Muscle of leg (tissue), 11 donors: ENCODE measurements around the gene LDOC1. TPM values are rescaled to one million over a fixed set of nuclear protein-coding genes. Genes with fewer than 3 reads are reported as not detected.
"Not testable (repeated sequence)": the region's sequence is repeated elsewhere in the genome, so short reads cannot be mapped to it uniquely, and the experiment has no call there.

Source experiments
- DNase-seq: peaks from one replicate; pipeline ENCODE4 v3.0.0; 2013
- H3K27ac ChIP-seq: one replicate; pipeline ENCODE4 v1.5.1; 2013; ENCODE audit warnings: mild to moderate bottlenecking, low read length, control low read depth
- H3K27me3 ChIP-seq: one replicate; pipeline ENCODE4 v1.6.1; 2013; ENCODE audit warnings: low read length; ENCODE audit not compliant: control insufficient read depth, insufficient read depth
- H3K36me3 ChIP-seq: one replicate; pipeline ENCODE4 v1.6.1; 2013; ENCODE audit warnings: low read length; ENCODE audit not compliant: control insufficient read depth, insufficient read depth
- H3K4me1 ChIP-seq: one replicate; pipeline ENCODE4 v1.6.1; 2013; ENCODE audit warnings: low read length; ENCODE audit not compliant: control insufficient read depth, insufficient read depth
- H3K4me3 ChIP-seq: one replicate; pipeline ENCODE4 v1.5.1; 2013; ENCODE audit warnings: low read length, control low read depth
- H3K9me3 ChIP-seq: replicated peaks from 2 replicates; pipeline ENCODE4 v1.6.1; 2013; ENCODE audit warnings: low read depth, low read length; ENCODE audit not compliant: control insufficient read depth
- WGBS: methylation state at CpG from one replicate; pipeline ENCODE4 v1.1.5; 2013; ENCODE audit warnings: missing lambda C conversion rate; ENCODE audit not compliant: insufficient coverage; 5-methylcytosine and 5-hydroxymethylcytosine counted together
- polyA plus RNA-seq, 8 donors: library from polyadenylated mRNA; unstranded; fragments of 120-200 nt; gene quantifications; one replicate each; pipeline versions ENCODE4 v1.2.1 to v1.2.3, GENCODE V29; 2013; ENCODE audit warnings: inconsistent platforms in 1 of 8, low replicate concordance in 1 of 8; ENCODE audit not compliant: insufficient read length in 8 of 8, insufficient read depth in 1 of 8
- total RNA-seq: library from RNA; stranded (reverse); fragments of 120-200 nt; gene quantifications from one replicate; pipeline ENCODE4 v1.2.4, GENCODE V29; 2013

The LDOC1 gene
- total and polyA plus RNA-seq, 9 donors = 6.5 to 53.2 (median 48.7) TPM

DNA sequence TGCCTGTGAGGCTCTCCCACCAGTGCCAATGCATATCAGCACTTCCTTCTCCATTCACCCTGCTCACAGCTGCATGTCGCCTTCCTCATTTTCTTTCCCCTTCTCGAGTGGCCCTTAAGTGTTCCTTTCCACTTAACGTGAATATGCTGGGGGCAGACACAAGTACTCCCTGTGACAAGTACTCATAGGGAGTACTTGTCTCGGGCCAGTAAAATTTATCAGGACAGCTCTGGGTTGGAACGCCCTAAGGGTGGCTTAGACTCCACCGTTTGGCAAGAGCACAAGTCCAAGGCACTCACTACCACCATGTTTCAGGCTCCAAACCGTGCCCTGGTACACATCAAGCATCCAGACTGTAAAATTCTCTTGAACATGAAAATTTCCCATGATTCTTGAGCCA, 3.9 kb upstream of the LDOC1 start:
- DNase-seq = no peak
- Histone ChIP-seq H3K9me3 (no peaks in the 10 kb centered on the region), H3K27me3 (peaks cover 9% of the 10 kb centered on the region), H3K27ac (no peak overlapping the region), H3K4me3 (no peak overlapping the region), H3K4me1 (peaks cover 8% of the 10 kb centered on the region), H3K36me3 (no peaks in the 10 kb centered on the region)
- WGBS = 68% methylated on average over 6 of the region's 7 CpGs

GRCh38 chrX:141175786-141176185, 1.1 kb downstream of the LDOC1 start:
- H3K36me3 ChIP-seq = no peaks in the 10 kb centered on the region
- peak overlapping the region; percentile 72 for H3K4me3 ChIP-seq
- WGBS = 56% methylated on average over 5 of the region's 5 CpGs
- H3K9me3 ChIP-seq = no peaks in the 10 kb centered on the region
- DNase-seq = no peak
- H3K27me3 ChIP-seq = peaks cover 11% of the 10 kb centered on the region
- peak overlapping the region; percentile 42 for H3K27ac ChIP-seq
- H3K4me1 ChIP-seq = peaks cover 18% of the 10 kb centered on the region

DNA sequence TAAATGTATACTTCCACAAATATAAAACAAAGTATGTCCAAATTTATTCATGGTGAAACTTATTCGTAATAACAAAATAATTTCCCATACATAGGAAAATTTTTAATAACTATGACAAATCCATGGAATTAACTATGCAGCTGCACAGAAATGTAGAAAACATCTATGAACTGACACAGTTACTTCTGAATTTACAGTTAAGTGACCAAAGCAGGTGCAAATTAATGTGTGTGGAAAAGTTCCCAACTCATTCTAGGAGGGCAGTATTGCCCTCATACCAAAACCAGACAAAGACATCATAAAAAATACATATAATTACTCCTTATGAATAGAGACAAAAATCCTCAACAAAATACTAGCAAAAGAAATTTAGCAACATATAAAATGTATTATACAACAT, 12.5 kb downstream of the LDOC1 start:
- no peak overlapping the region for H3K4me3 ChIP-seq
- WGBS = no CpG with 5 or more reads among the region's 1 CpG
- no peaks in the 10 kb centered on the region for H3K4me1 ChIP-seq
- peak; percentile 72 for DNase-seq
- H3K36me3 ChIP-seq = no peaks in the 10 kb centered on the region
- peak overlapping the region; percentile 53 for H3K27ac ChIP-seq
- H3K27me3 ChIP-seq = no peaks in the 10 kb centered on the region
- H3K9me3 ChIP-seq = no peaks in the 10 kb centered on the region

DNA sequence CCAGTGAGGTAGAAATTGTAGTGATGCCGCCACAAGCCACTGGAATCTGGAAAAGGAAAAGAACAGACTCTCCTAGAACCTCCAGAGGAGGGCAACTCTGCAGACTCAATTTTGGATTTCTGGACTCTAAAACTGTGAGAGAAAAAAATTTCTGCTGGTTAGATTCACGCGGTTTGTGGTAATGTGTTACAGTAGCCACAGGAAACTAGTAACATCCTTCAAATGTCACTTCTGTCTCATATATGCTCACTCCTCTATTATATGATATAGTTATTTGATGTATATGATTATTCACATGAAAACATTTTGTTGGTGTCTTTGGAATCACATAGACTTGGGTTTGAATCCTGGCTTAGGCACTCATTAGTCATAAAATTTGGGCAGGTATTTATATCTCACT, 18.8 kb downstream of the LDOC1 start:
- H3K27me3 ChIP-seq = no peaks in the 10 kb centered on the region
- DNase-seq = no peak
- H3K9me3 ChIP-seq = no peaks in the 10 kb centered on the region
- WGBS = no CpG with 5 or more reads among the region's 3 CpGs
- no peaks in the 10 kb centered on the region for H3K4me1 ChIP-seq
- H3K36me3 ChIP-seq = no peaks in the 10 kb centered on the region
- no peak overlapping the region for H3K4me3 ChIP-seq
- H3K27ac ChIP-seq = no peak overlapping the region

DNA sequence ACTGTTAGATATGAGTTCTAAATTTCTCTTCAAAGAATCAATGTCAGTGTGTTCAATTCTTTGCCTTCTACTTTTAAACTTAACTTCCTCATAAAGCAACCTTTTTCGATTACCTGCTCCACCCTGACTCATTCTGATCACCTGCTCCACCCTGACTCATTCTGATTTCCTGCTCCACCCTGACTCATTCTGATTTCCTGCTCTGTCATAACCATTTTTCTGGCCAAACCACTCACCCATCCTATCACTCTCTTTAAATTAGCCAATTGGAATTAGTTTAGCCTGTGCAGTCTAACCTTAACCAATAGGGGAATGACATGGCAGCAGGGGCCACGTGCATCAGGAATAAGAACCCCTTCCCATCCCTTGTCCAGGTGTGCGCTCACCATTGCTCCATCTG, 21.7 kb downstream of the LDOC1 start:
- not testable (repeated sequence) for H3K4me1 ChIP-seq, H3K27ac ChIP-seq, H3K4me3 ChIP-seq, H3K9me3 ChIP-seq, H3K27me3 ChIP-seq, H3K36me3 ChIP-seq, DNase-seq
- WGBS = 87% methylated on average over 1 of the region's 3 CpGs

DNA sequence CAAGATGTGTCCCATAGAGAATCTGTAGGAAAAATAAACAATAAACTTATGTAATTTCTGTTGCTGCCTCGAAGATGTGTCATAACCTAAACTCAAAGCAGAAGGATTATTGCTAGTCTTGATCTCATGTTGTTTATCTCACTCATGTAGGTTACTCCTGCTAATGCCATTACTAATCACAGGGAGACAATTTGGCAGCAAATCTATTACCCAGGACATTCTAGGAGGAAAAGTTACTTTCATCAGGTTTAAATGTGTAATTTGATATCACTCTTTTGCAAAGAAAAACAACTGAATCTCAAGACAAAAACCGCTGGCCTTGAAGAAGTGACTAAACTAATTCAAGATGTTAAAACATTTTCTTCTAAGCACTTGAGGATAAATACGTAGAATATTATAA, 34.0 kb downstream of the LDOC1 start:
- no peaks in the 10 kb centered on the region for H3K27me3 ChIP-seq
- H3K27ac ChIP-seq = no peak overlapping the region
- no peak overlapping the region for H3K4me3 ChIP-seq
- DNase-seq = no peak
- H3K36me3 ChIP-seq = no peaks in the 10 kb centered on the region
- no peaks in the 10 kb centered on the region for H3K4me1 ChIP-seq
- WGBS = no CpG with 5 or more reads among the region's 3 CpGs
- H3K9me3 ChIP-seq = no peaks in the 10 kb centered on the region

DNA sequence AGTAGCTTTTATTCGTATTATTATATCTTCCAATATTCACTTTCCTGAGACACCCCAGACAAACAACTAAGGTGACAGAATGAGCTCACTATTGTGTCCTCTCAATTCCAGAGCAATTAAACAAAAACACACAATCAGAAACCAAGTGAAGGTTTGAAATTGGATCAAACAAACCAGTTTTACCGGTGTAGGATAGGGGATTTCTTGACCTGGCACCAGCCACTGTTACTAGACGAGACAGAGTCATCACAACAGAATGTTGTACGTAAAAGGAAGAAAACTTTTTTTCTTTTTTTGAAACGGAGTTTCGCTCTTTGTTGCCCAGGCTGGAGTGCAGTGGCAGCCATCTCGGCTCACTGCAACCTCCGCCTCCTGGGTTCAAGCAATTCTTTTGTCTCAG, 43.7 kb downstream of the LDOC1 start:
- Histone ChIP-seq H3K4me1 (no peaks in the 10 kb centered on the region), H3K4me3 (no peak overlapping the region), H3K9me3 (no peaks in the 10 kb centered on the region), H3K36me3 (no peaks in the 10 kb centered on the region), H3K27me3 (no peaks in the 10 kb centered on the region), H3K27ac (no peak overlapping the region)
- WGBS = 90% methylated on average over 2 of the region's 8 CpGs
- no peak for DNase-seq

- Histone ChIP-seq H3K4me3 (no peak overlapping the region), H3K4me1 (no peaks in the 10 kb centered on the region), H3K27me3 (no peaks in the 10 kb centered on the region), H3K9me3 (no peaks in the 10 kb centered on the region), H3K36me3 (no peaks in the 10 kb centered on the region), H3K27ac (no peak overlapping the region)
- DNase-seq = no peak
- no CpG with 5 or more reads among the region's 2 CpGs for WGBS
Measured at GRCh38 chrX:141127146-141127545, 49.8 kb downstream of the LDOC1 start.

Other genes starting within 250 kb of the LDOC1 start
- not detected for gene SPANXB1, start 174.5 kb downstream of the LDOC1 start, total RNA-seq
- gene SPANXB1, start 174.5 kb downstream of the LDOC1 start, polyA plus RNA-seq = not detected
- gene SPANXC, start 65.4 kb upstream of the LDOC1 start, total RNA-seq = not detected
- not detected for gene SPANXC, start 65.4 kb upstream of the LDOC1 start, polyA plus RNA-seq